HG02870 (cell line): ENCODE data around the gene NOL4L.
"Not testable (repeated sequence)": the region's sequence is repeated elsewhere in the genome, so short reads cannot be mapped to it uniquely, and the experiment has no call there.

ENCODE experiments used
- ATAC-seq: cut with Tn5 transposase; IDR thresholded peaks from one replicate; pipeline ENCODE4 v1.9.1; 2021; ENCODE audit warnings: mild to moderate bottlenecking, moderate library complexity; ENCODE audit not compliant: unreplicated experiment

Gene NOL4L

DNA sequence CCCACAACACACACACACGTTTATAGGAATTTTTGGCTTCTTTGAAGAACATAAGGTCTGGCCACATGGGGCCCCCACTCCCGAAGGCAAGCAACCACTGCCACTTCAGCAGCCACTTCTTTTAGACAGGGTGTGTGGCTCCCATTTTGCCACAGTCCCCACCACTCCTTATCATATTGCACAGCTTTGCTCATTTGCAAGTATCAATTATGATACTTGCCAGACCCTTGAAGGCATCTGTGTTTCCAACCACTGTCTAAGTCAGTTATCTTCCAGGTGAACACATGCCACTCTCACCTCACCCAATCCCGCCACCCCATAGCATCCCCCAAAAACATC lies 73.1 kb downstream of the NOL4L start:
- no peak for ATAC-seq

DNA sequence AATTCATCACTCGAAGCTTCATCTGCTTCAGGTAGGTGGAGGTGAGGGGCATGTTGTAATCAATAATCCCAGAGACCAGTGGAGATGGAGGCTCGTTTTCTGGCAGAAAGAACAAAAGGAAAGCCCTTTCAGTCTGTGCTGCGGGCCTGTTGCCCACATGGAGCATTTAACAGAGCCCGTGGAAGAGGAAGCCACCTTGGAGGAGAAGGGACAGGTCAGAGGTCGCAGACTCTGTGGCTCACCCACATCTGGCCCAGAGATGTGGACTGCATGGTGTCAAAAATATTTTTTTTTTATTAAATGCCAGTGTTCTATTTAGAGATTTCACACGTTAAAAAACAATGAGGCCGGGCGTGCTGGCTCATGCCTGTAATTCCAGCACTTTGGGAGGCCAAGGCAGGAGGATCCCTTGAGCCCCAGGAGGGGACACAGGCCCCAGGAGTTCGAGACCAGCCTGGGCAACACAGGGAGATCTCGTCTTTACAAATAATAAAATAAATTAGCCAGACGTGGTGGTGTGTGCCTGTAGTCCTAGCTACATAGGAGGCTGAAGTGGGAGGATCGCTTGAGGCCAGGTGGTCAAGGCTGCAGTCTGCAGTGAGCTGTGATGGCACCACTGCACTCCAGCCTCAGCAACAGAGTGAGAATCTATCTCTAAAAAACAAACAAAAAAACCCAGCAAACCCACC lies 73.6 kb downstream of the NOL4L start:
- no peak for ATAC-seq

DNA sequence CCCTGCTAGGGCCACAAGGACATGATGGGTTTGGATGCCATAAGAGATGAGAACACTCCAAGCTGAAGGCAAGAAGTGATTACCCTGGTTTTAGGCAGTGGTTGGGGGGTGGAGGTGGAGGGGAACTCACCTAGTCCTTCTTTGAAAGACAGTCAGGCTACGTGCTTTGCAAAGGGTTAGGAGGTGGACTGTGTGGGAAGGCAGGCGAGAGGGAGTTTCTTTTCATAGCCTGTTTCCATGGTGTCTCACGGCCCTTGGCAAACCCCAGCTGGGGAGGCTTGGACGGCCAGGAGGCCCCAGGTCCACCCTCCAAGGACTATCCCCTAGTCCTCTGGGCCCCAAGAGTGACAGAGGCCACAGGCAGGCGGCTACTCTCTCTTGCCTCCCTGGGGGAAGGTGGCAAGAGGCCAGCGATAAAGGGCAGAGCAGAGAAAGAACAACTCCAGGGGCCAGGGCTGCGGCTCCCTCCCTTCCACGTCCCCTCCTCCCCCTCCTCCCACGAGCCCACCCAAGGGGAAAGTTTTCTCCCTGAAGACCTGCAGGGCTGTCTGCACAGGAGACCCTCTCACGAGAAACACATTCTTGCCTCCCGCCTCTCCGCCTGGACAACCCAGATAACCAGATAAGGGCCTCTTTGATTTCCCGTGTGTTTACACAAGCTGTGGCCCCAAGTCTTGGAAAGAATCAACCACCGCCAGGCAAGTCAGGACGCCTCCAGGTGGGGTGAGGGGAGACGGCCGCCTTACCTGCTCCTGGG lies 74.4 kb downstream of the NOL4L start:
- ATAC-seq = no peak

DNA sequence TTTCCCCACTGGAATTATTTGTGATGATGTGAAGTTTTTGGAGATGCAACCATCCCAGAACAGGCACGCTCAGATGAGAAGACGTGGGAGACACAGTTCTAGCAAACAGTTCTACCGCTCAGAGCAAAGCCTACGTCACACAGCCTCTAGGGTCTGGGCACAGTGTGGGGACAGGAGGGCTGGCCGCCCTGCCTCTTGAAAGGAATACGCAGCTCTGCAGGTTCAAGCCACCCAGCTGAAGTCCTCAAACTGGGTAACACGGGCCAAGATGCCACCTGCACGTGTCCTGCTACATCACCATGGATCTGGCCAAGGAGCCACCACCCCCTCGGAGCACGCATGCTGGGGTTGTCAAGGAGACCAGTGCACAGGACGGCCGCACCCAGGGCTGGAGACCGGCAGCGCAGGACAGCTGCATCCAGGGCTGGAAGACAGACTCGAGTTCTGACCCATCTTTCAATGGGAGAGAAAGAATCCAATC lies 75.0 kb downstream of the NOL4L start:
- no peak for ATAC-seq

DNA sequence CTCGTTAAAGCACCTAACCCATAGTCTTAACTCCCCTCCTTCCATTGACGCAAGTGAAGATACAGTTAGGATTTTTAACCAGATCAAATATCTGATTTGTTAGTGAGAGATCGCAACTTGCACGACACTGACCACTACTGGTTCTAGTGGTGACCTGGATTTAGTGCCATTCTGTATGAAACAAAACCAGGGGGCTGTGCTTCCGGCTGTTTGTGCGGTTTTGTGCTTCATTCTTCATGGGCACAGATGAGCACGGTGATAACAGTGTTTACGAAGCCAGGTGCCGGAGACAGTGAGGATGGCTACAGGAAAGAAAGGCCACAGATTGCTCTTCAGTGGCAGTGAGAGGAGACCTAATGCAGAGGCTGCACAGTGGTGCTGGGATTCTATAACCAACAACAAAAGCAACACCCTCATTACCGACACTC lies 75.5 kb downstream of the NOL4L start:
- no peak for ATAC-seq

DNA sequence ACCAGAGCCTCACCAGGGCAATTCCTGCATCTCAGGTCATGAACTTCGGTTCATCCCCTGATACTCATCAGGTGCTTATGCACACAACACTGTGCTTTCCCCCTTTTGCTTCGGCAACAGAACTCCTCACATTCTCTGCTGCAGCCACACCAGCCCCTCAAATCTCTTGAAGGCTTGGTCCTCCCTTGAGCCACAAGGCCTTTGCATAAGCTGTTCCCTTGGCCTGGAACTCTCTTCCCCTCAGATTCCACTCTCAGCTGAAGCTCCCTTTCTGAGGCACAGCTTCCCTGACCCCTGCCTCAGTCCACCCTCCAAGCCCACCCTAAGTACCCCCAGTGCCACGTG lies 76.4 kb downstream of the NOL4L start:
- no peak for ATAC-seq

DNA sequence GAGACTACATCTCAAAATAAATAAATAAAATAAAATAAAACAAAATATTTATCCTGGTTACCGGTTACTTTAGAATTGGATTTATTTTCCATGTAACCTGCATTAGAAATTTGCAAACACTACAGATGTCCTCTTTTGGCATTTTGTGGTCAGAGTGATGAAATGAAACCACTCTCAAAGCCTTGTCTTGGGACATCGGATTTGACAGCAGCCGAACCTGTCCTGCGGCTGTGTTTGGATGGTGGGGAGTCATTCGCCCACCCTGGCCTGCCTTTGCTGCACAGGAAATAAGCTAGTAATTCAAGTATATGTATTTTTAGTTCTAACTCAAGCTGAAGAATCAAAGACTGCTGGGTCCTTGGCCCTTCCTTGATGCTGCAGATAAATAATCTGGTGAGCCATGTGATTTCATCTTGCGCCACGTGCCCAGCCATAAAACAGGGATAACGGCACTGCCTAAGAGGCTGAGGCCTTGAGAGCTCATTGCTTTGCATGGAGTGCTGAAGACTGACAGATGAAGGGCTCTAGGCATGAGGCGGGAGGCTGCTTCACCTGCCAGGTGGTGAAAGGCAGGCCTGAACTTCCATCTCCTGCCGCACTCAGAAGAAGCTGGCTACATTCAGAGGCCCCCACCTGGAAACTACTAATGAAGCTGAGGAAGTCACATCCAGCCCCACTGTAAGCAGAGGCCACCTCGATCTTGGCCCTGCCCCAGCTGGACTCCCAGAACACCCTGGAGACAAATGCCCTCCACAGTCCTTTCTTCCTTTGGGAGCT lies 76.9 kb downstream of the NOL4L start:
- ATAC-seq = no peak

DNA sequence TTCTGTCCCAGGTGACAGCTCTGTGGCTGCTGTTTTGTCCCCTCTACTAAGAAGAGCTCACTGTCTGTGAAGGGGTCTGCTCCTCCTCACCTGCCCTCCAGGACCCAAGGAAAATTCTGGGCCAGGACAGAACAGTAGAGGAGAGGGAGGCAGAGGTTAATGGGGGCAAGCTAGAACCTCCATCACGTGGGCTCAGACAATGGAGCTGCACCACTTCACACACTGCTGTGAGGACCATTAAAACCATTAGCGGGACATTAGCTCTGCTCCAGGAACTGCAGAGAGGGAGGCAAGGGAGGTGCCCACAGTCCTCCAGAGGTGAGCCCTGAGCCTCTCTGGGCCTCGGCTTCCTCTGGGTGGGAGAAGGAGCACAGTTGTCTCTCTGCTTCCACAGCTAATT lies 78.4 kb downstream of the NOL4L start:
- no peak for ATAC-seq

DNA sequence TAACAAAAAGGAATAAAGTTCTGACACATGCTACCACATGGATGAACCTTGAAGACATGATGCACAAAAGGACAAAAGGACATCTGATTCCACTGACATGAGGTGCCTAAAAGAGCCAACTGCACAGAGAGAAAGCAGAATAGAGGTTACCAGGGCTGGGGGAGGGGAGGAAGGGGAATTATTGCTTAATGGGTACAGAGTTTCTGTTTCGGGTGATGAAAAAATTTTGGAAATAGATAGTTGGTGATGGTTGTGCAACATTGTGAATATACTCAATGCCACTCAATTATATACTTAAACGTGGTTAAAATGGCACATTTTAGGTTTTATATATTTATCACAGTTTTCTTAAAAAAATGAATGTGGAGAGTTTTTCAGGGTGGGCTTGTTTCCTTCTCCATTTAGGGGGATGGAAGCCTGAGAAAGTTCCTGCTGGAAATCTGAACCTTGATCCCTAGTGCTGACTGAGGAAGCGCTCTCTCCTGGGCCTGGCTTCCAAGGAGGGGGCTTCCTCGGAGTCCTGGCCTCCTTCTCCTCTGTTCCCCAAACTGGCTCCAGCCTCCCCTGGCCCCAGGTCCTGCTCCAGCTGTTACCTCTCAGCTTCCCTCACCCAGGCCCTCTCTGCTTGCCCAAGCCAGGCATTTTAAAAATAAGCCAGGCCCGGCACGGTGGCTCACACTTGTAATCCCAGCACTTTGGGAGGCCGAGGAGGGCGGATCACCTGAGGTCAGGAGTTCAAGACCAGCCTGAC lies 79.2 kb downstream of the NOL4L start:
- no peak for ATAC-seq

DNA sequence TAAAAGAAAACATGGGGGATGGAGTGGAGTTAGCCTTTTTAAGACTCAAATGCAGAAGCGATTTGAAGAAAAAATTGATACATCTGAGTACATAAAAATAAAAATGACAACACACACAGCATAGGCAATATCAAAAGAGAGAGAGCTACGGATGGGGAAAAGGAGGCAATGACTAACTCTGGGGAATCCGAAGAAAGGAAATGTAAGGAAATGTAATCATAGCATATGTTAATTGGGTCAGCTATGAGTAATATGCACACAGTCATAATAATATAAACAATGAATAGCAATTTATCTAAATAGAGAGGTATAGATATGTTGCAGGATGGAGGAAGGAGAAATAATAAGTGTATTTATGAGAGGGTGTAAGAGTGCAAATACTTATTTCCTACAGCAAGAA lies 83.4 kb downstream of the NOL4L start:
- ATAC-seq = no peak

DNA sequence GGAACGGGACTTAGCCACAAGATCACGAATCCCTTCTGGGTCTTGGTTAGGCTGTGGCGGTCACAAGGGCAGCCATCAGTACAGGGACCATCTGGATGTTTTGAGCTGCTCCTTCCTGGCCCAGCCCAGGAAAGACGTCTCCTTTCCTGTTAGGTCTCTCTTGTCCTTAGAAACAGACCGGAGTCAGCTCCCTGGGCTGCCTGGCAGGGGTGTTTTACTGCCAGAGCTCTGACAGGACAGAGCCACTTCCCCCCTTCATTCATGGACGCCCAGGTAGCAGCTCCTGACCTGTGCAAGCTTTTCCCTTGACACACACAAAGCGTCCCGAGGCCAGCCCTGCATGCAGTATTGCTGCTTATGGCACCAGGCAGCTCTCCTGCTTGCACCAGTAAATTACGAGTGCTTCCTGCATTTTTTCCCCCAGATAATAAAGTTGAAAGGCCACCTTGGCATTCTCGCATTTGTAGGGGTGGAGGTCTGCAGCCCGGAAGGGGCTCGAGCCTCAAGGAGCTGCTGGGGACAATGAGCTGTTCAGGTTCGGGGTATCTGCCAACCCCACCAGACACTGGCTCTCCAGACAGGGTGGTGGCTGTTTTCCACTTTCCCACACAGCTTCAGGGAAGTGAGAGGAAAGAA lies 87.4 kb downstream of the NOL4L start:
- ATAC-seq = no peak

DNA sequence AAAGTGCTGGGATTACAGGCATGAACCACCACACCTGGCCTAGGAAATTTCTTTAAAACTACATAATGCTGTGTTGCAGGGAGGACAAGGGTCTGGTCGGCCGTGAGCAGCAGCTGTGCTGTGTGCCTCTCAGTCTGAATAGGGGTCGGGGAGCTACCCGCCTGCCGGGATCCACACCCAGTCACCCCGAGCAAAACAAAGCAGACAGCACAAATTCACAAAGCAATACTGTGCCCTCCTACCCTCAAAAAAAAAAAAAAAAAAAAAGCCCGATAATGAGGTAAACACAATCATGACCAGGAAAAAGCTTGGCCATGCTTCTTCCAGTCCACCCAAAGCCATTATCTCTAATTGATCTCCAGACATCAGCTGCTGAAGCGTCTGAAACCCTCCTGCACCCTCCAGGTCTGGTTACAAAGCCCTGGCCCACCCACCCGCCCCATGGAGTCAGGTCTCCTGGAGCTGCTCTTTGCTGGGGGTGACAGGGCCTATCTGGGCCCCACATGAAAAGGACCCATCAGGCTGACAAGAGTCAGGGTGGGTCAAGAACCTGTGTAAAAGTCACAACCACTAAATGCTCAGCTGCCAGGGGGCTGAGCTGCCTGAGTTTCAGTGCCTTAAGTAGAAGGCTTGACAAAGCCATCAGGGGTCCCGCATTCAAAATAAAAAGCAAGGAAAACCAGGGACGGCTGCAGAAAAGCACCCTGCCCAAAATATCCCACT lies 88.2 kb downstream of the NOL4L start:
- no peak for ATAC-seq

DNA sequence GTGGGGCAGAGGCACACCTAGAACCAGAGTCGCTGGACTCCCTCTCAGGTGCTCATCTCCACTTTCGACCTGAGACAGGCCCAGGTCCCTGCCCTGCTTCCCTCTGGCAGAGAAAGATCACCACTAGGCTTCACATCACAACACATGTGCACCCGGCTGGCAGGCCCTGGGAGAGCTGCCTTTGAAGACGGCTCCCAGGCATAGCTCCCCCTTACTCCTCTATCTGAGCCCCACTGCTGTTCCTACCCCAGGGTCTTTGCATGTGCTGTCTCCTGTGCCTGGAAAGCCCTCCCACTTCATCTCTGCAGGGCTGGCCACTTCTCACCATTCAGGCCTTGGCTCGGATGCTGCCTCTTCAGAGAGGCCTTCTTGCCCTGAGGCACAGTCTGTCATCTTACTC lies 89.2 kb downstream of the NOL4L start:
- no peak for ATAC-seq

DNA sequence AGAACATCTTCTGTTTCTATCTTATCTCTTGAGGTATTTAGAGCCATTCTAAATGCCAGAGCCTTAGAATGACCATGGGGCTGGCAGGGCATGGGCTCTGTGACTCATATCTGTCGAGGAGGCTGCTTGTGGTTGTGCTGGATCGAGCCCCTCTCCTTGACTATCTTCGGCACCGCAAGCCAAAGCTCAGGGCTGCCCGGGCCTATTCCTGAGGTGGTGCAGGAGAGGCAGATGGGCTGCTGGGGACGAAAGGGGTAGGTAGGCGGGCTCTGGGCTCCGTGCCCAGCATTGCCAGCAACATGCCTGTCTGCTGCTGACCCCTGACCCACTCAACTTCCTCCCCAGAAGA lies 89.9 kb downstream of the NOL4L start:
- no peak for ATAC-seq

DNA sequence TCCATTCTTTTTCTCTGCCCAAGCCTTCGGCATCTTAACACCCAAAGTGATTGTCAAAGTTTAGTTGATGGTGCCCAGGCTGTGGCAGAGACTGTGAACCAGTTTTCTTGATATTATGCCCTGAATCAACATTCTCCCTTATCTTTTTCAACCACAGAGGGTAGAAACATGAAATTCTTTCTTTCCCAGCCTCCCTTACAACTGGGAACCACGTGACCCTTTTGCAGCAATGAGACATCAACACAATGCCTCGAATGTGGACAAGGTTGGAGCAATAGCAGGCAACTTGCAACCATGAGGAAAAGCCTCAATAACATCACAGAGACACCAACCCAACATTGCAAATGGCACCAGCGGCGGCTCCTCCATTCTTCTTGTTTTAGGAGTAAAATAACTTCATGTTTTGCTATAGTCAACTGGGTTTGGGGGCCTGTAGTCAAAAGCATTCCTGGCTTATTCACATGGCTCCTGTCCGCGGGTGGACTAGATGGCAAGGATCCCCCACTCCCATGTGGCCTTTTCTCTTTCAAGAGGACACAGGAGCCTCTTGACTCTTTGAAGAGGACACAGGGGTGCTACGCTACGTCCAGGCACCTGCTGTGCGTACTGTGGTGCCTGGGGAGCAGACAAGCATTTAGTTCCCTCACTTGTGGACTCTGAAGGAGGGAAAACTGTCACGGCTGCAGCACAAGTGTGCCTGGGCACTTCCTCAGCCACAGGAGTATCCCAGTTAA lies 90.5 kb downstream of the NOL4L start:
- ATAC-seq = no peak

DNA sequence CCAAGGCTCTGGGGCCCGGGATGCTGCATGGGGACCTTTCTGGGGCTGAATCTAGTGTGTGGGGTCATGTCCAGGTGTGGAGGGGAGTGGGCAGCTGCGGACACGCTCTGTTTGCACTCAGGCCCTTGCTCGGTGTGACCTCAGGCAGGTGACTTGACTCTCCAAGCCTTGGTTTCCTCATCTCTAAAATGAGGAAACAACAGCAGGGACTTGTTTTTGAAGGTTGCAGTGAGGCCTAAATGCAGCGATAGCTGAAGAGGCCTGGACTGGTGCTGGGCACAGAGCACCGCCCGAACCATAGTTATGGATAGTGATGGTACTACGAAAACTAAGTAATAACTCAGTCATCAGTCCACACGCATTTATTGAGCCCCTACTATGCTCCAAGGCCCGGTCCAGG lies 91.8 kb downstream of the NOL4L start:
- ATAC-seq = no peak

DNA sequence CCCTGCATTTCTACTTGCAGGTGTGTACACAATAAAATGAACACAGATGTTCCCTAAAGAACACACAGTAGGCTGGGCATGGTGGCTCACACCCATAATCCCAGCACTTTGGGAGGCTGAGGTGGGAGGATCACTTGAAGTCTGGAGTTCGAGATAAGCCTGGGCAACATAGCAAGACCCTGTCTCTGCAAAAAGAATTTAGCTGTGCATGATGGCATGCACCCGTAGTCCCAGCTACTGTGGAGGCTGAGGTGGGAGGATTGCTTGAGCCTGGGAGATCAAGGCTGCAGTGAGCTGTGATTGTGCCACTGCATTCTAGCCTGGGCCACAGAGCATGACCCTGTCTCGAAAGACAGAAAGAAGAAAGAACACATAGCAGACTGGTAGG lies 93.4 kb downstream of the NOL4L start:
- not testable (repeated sequence) for ATAC-seq

DNA sequence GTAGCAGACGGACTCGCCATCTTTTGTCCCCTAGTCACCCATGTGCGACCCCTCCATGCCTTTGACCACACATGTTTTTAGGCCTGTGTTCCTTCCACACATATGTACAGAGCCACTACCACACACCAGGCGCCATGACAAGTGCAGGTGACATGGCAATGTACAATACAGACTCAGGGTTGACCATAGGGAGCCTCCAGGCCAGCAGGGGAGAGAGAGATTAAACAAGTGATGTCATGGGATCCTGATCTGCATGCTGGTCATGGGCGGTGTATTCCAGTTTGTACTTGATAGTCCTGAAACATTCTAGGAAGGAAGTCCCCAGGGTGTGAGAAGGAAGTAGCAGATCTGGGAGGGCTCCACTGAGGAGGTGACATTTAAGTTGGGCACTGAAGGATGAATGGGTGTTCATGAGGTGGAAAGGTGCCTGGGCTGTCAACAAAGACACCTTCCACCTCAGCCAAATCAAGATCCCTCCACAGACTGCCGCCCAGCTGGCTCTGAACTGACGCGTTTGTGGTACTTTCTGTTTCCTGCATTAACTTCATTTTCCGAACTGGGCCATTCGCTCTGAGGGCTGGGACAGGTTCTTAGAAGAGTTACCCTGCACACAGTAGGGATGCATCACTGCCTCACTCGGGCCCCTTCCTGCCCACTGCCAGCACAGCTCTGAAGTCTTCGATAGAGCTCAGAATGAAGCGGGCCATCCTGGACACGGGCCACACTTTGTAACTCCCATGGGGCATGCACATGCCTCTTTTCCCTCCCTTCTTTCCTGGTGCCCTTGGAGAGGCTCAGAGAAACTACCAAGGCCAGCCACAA lies 94.0 kb downstream of the NOL4L start:
- no peak for ATAC-seq
